ENCODE results near the gene SEMA6B. TPM values are rescaled to one million over a fixed set of nuclear protein-coding genes. Genes with fewer than 3 reads are reported as not detected.

Gene SEMA6B
- under 1 TPM; 0.05 to 0.30 (median 0.21) TPM for total RNA-seq (2021; fragmentation: NEBNext Ultra II Directional; extraction: Animal tissue kit (Norgen Biotek cat#: 25700))
- long read RNA-seq: 0 reads

- Mint-ChIP-seq H3K27me3 (ENCODE audit: insufficient read depth) (no peaks in the 10 kb centered on the region; the same call in 1 of the 2 replicates), H3K27ac (no peak within 1 kb of the TSS), H3K36me3 (ENCODE audit: low read depth) (no peaks in the 10 kb centered on the region), H3K4me1 (ENCODE audit: low read depth) (no peaks in the 10 kb centered on the region), H3K9me3 (no peaks in the 10 kb centered on the region), H3K4me3 (no peak within 1 kb of the TSS)
- TF ChIP-seq CTCF (IDR thresholded peaks at IDR 0.05): no peak
- no peak for DNase-seq
These were observed at the start of gene SEMA6B for GRCh38 chr19:4559569-4559968. TSS of gene SEMA6B (minus strand) at chr19:4559684. CDS start at chr19:4558457, 1,227 bp downstream.

GRCh38 chr19:4606921-4607678 lies 47.6 kb upstream of the SEMA6B start:
- TF ChIP-seq CTCF (IDR thresholded peaks at IDR 0.05): no peak
- DNase-seq: no peak
- Mint-ChIP-seq H3K27me3 (ENCODE audit: insufficient read depth) (peaks cover 14% of the 10 kb centered on the region), H3K27ac (no peak overlapping the region), H3K4me3 (no peak overlapping the region), H3K4me1 (ENCODE audit: low read depth) (no peaks in the 10 kb centered on the region), H3K9me3 (no peaks in the 10 kb centered on the region), H3K36me3 (ENCODE audit: low read depth) (no peaks in the 10 kb centered on the region)

- Mint-ChIP-seq H3K4me3 (no peak overlapping the region), H3K36me3 (ENCODE audit: low read depth) (no peaks in the 10 kb centered on the region), H3K27me3 (ENCODE audit: insufficient read depth) (peaks cover 14% of the 10 kb centered on the region), H3K27ac (no peak overlapping the region), H3K4me1 (ENCODE audit: low read depth) (no peaks in the 10 kb centered on the region), H3K9me3 (no peaks in the 10 kb centered on the region)
- no peak for TF ChIP-seq CTCF (IDR thresholded peaks at IDR 0.05)
- DNase-seq: no peak
These were observed 46.7 kb upstream of the SEMA6B start for GRCh38 chr19:4606181-4606580.

- peaks cover 16% of the 10 kb centered on the region for H3K27me3 Mint-ChIP-seq (ENCODE audit: insufficient read depth)
- H3K9me3 Mint-ChIP-seq: no peaks in the 10 kb centered on the region
- TF ChIP-seq CTCF (IDR thresholded peaks at IDR 0.05): no peak
- H3K36me3 Mint-ChIP-seq (ENCODE audit: low read depth): no peaks in the 10 kb centered on the region
- no peak overlapping the region for H3K27ac Mint-ChIP-seq
- no peaks in the 10 kb centered on the region for H3K4me1 Mint-ChIP-seq (ENCODE audit: low read depth)
- H3K4me3 Mint-ChIP-seq: no peak overlapping the region
- no peak for DNase-seq
These were observed 45.4 kb upstream of the SEMA6B start for GRCh38 chr19:4604912-4605311.

- no peak for TF ChIP-seq CTCF (IDR thresholded peaks at IDR 0.05)
- H3K36me3 Mint-ChIP-seq (ENCODE audit: low read depth): no peaks in the 10 kb centered on the region
- H3K9me3 Mint-ChIP-seq: no peaks in the 10 kb centered on the region
- no peak overlapping the region for H3K4me3 Mint-ChIP-seq
- H3K27ac Mint-ChIP-seq: no peak overlapping the region
- no peak for DNase-seq
- no peaks in the 10 kb centered on the region for H3K4me1 Mint-ChIP-seq (ENCODE audit: low read depth)
- peaks cover 12% of the 10 kb centered on the region for H3K27me3 Mint-ChIP-seq (ENCODE audit: insufficient read depth)
These were observed 43.4 kb upstream of the SEMA6B start for GRCh38 chr19:4602915-4603314.

Measured in HFFc6 (cell line).